ENCODE data around the gene ATM. TPM values are rescaled to one million over a fixed set of nuclear protein-coding genes. Genes with fewer than 3 reads are reported as not detected.
A peak's percentile ranks its signal among the peaks of the same experiment; 100 is the strongest.

ATM gene
- total RNA-seq, 2 experiments from 2014 or later, result 84.3 to 113 TPM

- no peak for ATAC-seq
- Mint-ChIP-seq H3K27ac (no peak overlapping the region), H3K4me1 (peaks cover 31% of the 10 kb centered on the region), H3K9me3 (ENCODE audit: low read depth) (no peaks in the 10 kb centered on the region), H3K36me3 (peaks cover 41% of the 10 kb centered on the region), H3K4me3 (no peak overlapping the region), H3K27me3 (no peaks in the 10 kb centered on the region)
- CTCF ChIA-PET, result interaction anchor here (0.9 to 1.6 kb wide), 3 partner anchors 12 to 423 kb away, joined by 3 read pairs; no protein-coding TSS in a partner anchor
- DNase-seq, result no peak
Observed at GRCh38 chr11:108224911-108225786, 2.3 kb downstream of the ATM start.

GRCh38 chr11:108226036-108226435 lies 3.2 kb downstream of the ATM start:
- H3K4me3 Mint-ChIP-seq, result no peak overlapping the region

GRCh38 chr11:108228251-108228650 lies 5.4 kb downstream of the ATM start:
- Mint-ChIP-seq H3K4me3 (no peak overlapping the region), H3K36me3 (peaks cover 58% of the 10 kb centered on the region), H3K4me1 (peaks cover 26% of the 10 kb centered on the region), H3K9me3 (ENCODE audit: low read depth) (no peaks in the 10 kb centered on the region), H3K27me3 (no peaks in the 10 kb centered on the region), H3K27ac (peak overlapping the region; percentile 52)
- ATAC-seq (no peak), DNase-seq (no peak)
- CTCF ChIA-PET, result no interaction called here

More at GRCh38 chr11:108226036-108226435, 3.2 kb downstream of the ATM start:
- no peak for DNase-seq
- H3K4me1 Mint-ChIP-seq, result peaks cover 24% of the 10 kb centered on the region
- no peaks in the 10 kb centered on the region for H3K27me3 Mint-ChIP-seq
- ATAC-seq, result no peak
- H3K9me3 Mint-ChIP-seq (ENCODE audit: low read depth), result no peaks in the 10 kb centered on the region
- peak overlapping the region; percentile 73 for H3K27ac Mint-ChIP-seq
- peaks cover 39% of the 10 kb centered on the region for H3K36me3 Mint-ChIP-seq
- CTCF ChIA-PET, result no interaction called here

- Mint-ChIP-seq H3K4me3 (no peak overlapping the region), H3K9me3 (ENCODE audit: low read depth) (no peaks in the 10 kb centered on the region), H3K27ac (no peak overlapping the region), H3K4me1 (peaks cover 34% of the 10 kb centered on the region), H3K36me3 (peaks cover 65% of the 10 kb centered on the region), H3K27me3 (peaks cover 2% of the 10 kb centered on the region)
- CTCF ChIA-PET, result no interaction called here
- DNase-seq, result no peak
- ATAC-seq, result no peak
Observed at GRCh38 chr11:108233277-108233945, 10.5 kb downstream of the ATM start.

- CTCF ChIA-PET, result interaction anchor here (2.7 kb wide), 1 partner anchor 13 kb away, joined by 26 read pairs; the partner anchor contains the start of genes ATM and NPAT
Observed at GRCh38 chr11:108235192-108235591, 12.3 kb downstream of the ATM start.

GRCh38 chr11:108235633-108236032 lies 12.8 kb downstream of the ATM start:
- ATAC-seq (no peak), DNase-seq (no peak)
- H3K27ac Mint-ChIP-seq, result peak overlapping the region; percentile 68
- CTCF ChIA-PET, result interaction anchor here (2.7 kb wide), 1 partner anchor 13 kb away, joined by 26 read pairs; the partner anchor contains the start of genes ATM and NPAT
- peak overlapping the region; percentile 40 for H3K4me3 Mint-ChIP-seq
- H3K4me1 Mint-ChIP-seq, result peaks cover 40% of the 10 kb centered on the region
- H3K9me3 Mint-ChIP-seq (ENCODE audit: low read depth), result no peaks in the 10 kb centered on the region
- peaks cover 66% of the 10 kb centered on the region for H3K36me3 Mint-ChIP-seq
- peaks cover 2% of the 10 kb centered on the region for H3K27me3 Mint-ChIP-seq

More at GRCh38 chr11:108235192-108235591, 12.3 kb downstream of the ATM start:
- Mint-ChIP-seq H3K36me3 (peaks cover 65% of the 10 kb centered on the region), H3K4me1 (peaks cover 40% of the 10 kb centered on the region), H3K9me3 (ENCODE audit: low read depth) (no peaks in the 10 kb centered on the region), H3K27ac (no peak overlapping the region), H3K27me3 (peaks cover 2% of the 10 kb centered on the region), H3K4me3 (no peak overlapping the region)
- ATAC-seq (no peak), DNase-seq (no peak)

GRCh38 chr11:108237058-108237481 lies 14.2 kb downstream of the ATM start:
- no peaks in the 10 kb centered on the region for H3K9me3 Mint-ChIP-seq (ENCODE audit: low read depth)
- peaks cover 64% of the 10 kb centered on the region for H3K36me3 Mint-ChIP-seq

GRCh38 chr11:108239076-108239475 lies 16.2 kb downstream of the ATM start:
- no peak overlapping the region for H3K27ac Mint-ChIP-seq
- H3K4me3 Mint-ChIP-seq, result no peak overlapping the region
- peaks cover 2% of the 10 kb centered on the region for H3K27me3 Mint-ChIP-seq
- peaks cover 59% of the 10 kb centered on the region for H3K4me1 Mint-ChIP-seq
- ATAC-seq (no peak), DNase-seq (no peak)
- CTCF ChIA-PET, result interaction anchor here (1.7 kb wide), 1 partner anchor 16 kb away, joined by 4 read pairs; the partner anchor contains the start of genes ATM and NPAT
- no peaks in the 10 kb centered on the region for H3K9me3 Mint-ChIP-seq (ENCODE audit: low read depth)
- H3K36me3 Mint-ChIP-seq, result peaks cover 55% of the 10 kb centered on the region

More at GRCh38 chr11:108237058-108237481, 14.2 kb downstream of the ATM start:
- Mint-ChIP-seq H3K4me3 (peak overlapping the region; percentile 23), H3K27ac (peak overlapping the region; percentile 68), H3K27me3 (peaks cover 2% of the 10 kb centered on the region), H3K4me1 (peaks cover 49% of the 10 kb centered on the region)
- ATAC-seq (peak; percentile 34), DNase-seq (no peak)
- CTCF ChIA-PET, result interaction anchor here (1.2 to 2.7 kb wide), 2 partner anchors 12 to 15 kb away, joined by 3 to 26 read pairs; partner anchors contain the start of genes ATM and NPAT

GRCh38 chr11:108241330-108242037 lies 18.6 kb downstream of the ATM start:
- peaks cover 54% of the 10 kb centered on the region for H3K36me3 Mint-ChIP-seq
- H3K27ac Mint-ChIP-seq, result peak overlapping the region; percentile 38
- peak; percentile 52 for DNase-seq
- CTCF ChIA-PET, result no interaction called here
- peaks cover 49% of the 10 kb centered on the region for H3K4me1 Mint-ChIP-seq
- no peaks in the 10 kb centered on the region for H3K9me3 Mint-ChIP-seq (ENCODE audit: low read depth)
- peak; percentile 58 for ATAC-seq
- H3K27me3 Mint-ChIP-seq, result peaks cover 2% of the 10 kb centered on the region
- H3K4me3 Mint-ChIP-seq, result no peak overlapping the region

- Mint-ChIP-seq H3K36me3 (peaks cover 53% of the 10 kb centered on the region), H3K4me3 (no peak overlapping the region), H3K9me3 (ENCODE audit: low read depth) (no peaks in the 10 kb centered on the region), H3K27me3 (peaks cover 2% of the 10 kb centered on the region), H3K4me1 (peaks cover 40% of the 10 kb centered on the region), H3K27ac (peak overlapping the region; percentile 22)
- CTCF ChIA-PET, result no interaction called here
- ATAC-seq, result no peak
- DNase-seq, result no peak
Observed at GRCh38 chr11:108242422-108242821, 19.6 kb downstream of the ATM start.

GRCh38 chr11:108246308-108246707 lies 23.4 kb downstream of the ATM start:
- Mint-ChIP-seq H3K9me3 (ENCODE audit: low read depth) (no peaks in the 10 kb centered on the region), H3K27me3 (no peaks in the 10 kb centered on the region), H3K4me1 (peaks cover 24% of the 10 kb centered on the region), H3K27ac (no peak overlapping the region), H3K36me3 (peaks cover 51% of the 10 kb centered on the region), H3K4me3 (no peak overlapping the region)
- no peak for ATAC-seq
- no peak for DNase-seq
- CTCF ChIA-PET, result interaction anchor here (2.5 kb wide), 1 partner anchor 23 kb away, joined by 8 read pairs; the partner anchor contains the start of genes ATM and NPAT

GRCh38 chr11:108246885-108247284 lies 24.0 kb downstream of the ATM start:
- CTCF ChIA-PET, result interaction anchor here (2.5 kb wide), 1 partner anchor 24 kb away, joined by 8 read pairs; the partner anchor contains the start of genes ATM and NPAT
- peaks cover 19% of the 10 kb centered on the region for H3K4me1 Mint-ChIP-seq
- no peak overlapping the region for H3K4me3 Mint-ChIP-seq
- no peak for DNase-seq
- no peaks in the 10 kb centered on the region for H3K9me3 Mint-ChIP-seq (ENCODE audit: low read depth)
- no peak overlapping the region for H3K27ac Mint-ChIP-seq
- H3K27me3 Mint-ChIP-seq, result no peaks in the 10 kb centered on the region
- no peak for ATAC-seq
- peaks cover 54% of the 10 kb centered on the region for H3K36me3 Mint-ChIP-seq

GRCh38 chr11:108253176-108253575 lies 30.3 kb downstream of the ATM start:
- Mint-ChIP-seq H3K36me3 (peaks cover 56% of the 10 kb centered on the region), H3K27me3 (no peaks in the 10 kb centered on the region), H3K9me3 (ENCODE audit: low read depth) (no peaks in the 10 kb centered on the region), H3K27ac (no peak overlapping the region), H3K4me3 (no peak overlapping the region), H3K4me1 (peaks cover 8% of the 10 kb centered on the region)
- CTCF ChIA-PET, result no interaction called here
- DNase-seq, result no peak
- no peak for ATAC-seq

Measured in activated CD8-positive, alpha-beta memory T cell treated with anti-CD3 and anti-CD28 coated beads, Interleukin-2, amount 10 ng/mL, durations not matched to agents 7 days and 5 days (primary cell).